WTC11 (cell line): ENCODE results near the gene ERMAP. TPM values are rescaled to one million over a fixed set of nuclear protein-coding genes. Genes with fewer than 3 reads are reported as not detected.

Experiments used
- ATAC-seq: fragments of 200-7000 bp; cut with Tn5 transposase; 2 replicates; pipeline ENCODE4 v1.10.0; 2021; ENCODE audit warnings: mild to moderate bottlenecking, moderate library complexity
- CTCF ChIA-PET: fragments of 300-600 bp; sonication (Branson Sonifier 250); formaldehyde crosslinking; loops from one replicate; lab custom pipeline; 2021; ENCODE audit warnings: antibody characterized with exemption; lab: Charles Lee
- POLR2A ChIA-PET: fragments of 350-600 bp; sonication (Branson Sonifier 250); formaldehyde crosslinking; loops from one replicate; lab custom pipeline; 2021; ENCODE audit warnings: antibody characterized with exemption; lab: Charles Lee
- DNase-seq: peaks from one replicate; pipeline ENCODE4 v3.0.0; 2021; ENCODE audit warnings: low spot score
- H3K27ac Mint-ChIP-seq: 2 replicates; pipeline ENCODE4 v1.8.0; 2021; ENCODE audit warnings: mixed read lengths
- H3K27me3 Mint-ChIP-seq: 2 replicates; pipeline ENCODE4 v1.8.0; 2021; ENCODE audit warnings: low read depth, mild to moderate bottlenecking, moderate library complexity, mixed read lengths
- H3K36me3 Mint-ChIP-seq: 2 replicates; pipeline ENCODE4 v1.8.0; 2021; ENCODE audit warnings: mixed read lengths
- H3K4me1 Mint-ChIP-seq: 2 replicates; pipeline ENCODE4 v1.8.0; 2022; ENCODE audit warnings: mixed read lengths
- H3K4me3 Mint-ChIP-seq: 2 replicates; pipeline ENCODE4 v1.8.0; 2021; ENCODE audit warnings: mild to moderate bottlenecking, moderate library complexity, mixed read lengths
- H3K9me3 Mint-ChIP-seq: 2 replicates; pipeline ENCODE4 v1.8.0; 2021; ENCODE audit warnings: mixed read lengths
- CREM ChIP-seq: sonication (generic); formaldehyde crosslinking; IDR thresholded peaks from 2 replicates; pipeline ENCODE4 v1.8.1; 2022; ENCODE audit warnings: mild to moderate bottlenecking, missing genetic modification reagents, moderate library complexity
- CTCF ChIP-seq: fragments of 200-600 bp; IDR thresholded peaks from 2 replicates; pipeline ENCODE4 v1.8.0; 2022; ENCODE audit warnings: antibody characterized with exemption
- E2F5 ChIP-seq: sonication (generic); formaldehyde crosslinking; IDR thresholded peaks from 2 replicates; pipeline ENCODE4 v1.8.1; 2022; ENCODE audit warnings: mild to moderate bottlenecking, moderate library complexity, missing genetic modification reagents
- FOXP1 ChIP-seq: sonication (generic); formaldehyde crosslinking; IDR thresholded peaks from 2 replicates; pipeline ENCODE4 v1.8.0; 2022; ENCODE audit warnings: missing genetic modification reagents, mild to moderate bottlenecking, moderate library complexity, borderline replicate concordance
- HMGA2 ChIP-seq: fragments of 250-450 bp; sonication (Bioruptor Pico); IDR thresholded peaks from 2 replicates; pipeline ENCODE4 v1.4.0; 2021; ENCODE audit warnings: mild to moderate bottlenecking, moderate library complexity
- JAZF1 ChIP-seq: fragments of 250-450 bp; sonication (Bioruptor Pico); IDR thresholded peaks from 2 replicates; pipeline ENCODE4 v1.9.0; 2021; ENCODE audit warnings: moderate library complexity, mild to moderate bottlenecking, inconsistent platforms
- JUN ChIP-seq: sonication (generic); formaldehyde crosslinking; IDR thresholded peaks from 2 replicates; pipeline ENCODE4 v1.8.0; 2023; ENCODE audit warnings: mild to moderate bottlenecking, missing genetic modification reagents
- MAX ChIP-seq: sonication (generic); formaldehyde crosslinking; IDR thresholded peaks from 2 replicates; pipeline ENCODE4 v1.8.0; 2022; ENCODE audit warnings: mild to moderate bottlenecking, missing genetic modification reagents
- MYBL2 ChIP-seq: sonication (generic); formaldehyde crosslinking; IDR thresholded peaks from 2 replicates; pipeline ENCODE4 v1.8.1; 2023; ENCODE audit warnings: mild to moderate bottlenecking, moderate library complexity, missing genetic modification reagents
- NFE2L1 ChIP-seq: sonication (generic); formaldehyde crosslinking; IDR thresholded peaks from 2 replicates; pipeline ENCODE4 v1.8.1; 2023; ENCODE audit warnings: missing genetic modification reagents
- NFYB ChIP-seq: sonication (generic); formaldehyde crosslinking; conservative IDR thresholded peaks from 2 replicates; pipeline ENCODE4 v1.8.0; 2022; ENCODE audit warnings: low read depth, missing genetic modification reagents
- NR3C1 ChIP-seq: sonication (generic); formaldehyde crosslinking; conservative IDR thresholded peaks from 2 replicates; pipeline ENCODE4 v1.8.1; 2023; ENCODE audit warnings: low read depth, mild to moderate bottlenecking, missing genetic modification reagents
- SOX15 ChIP-seq: fragments of 250-450 bp; sonication (Bioruptor Pico); IDR thresholded peaks from 2 replicates; pipeline ENCODE4 v1.9.0; 2021; ENCODE audit warnings: mild to moderate bottlenecking
- ZNF138 ChIP-seq: sonication (generic); formaldehyde crosslinking; conservative IDR thresholded peaks from 2 replicates; pipeline ENCODE4 v1.8.1; 2022; ENCODE audit warnings: mild to moderate bottlenecking, moderate library complexity, missing genetic modification reagents
- total RNA-seq: library from RNA; stranded (reverse); gene quantifications from 3 replicates; pipeline ENCODE4 v1.2.3, GENCODE V29; 2021
- TF ChIP-seq, protein P1 (sequence below): sonication (generic); formaldehyde crosslinking; IDR thresholded peaks from 2 replicates; pipeline ENCODE4 v1.8.1; 2022; ENCODE audit warnings: mild to moderate bottlenecking, missing genetic modification reagents, moderate library complexity, borderline replicate concordance
- TF ChIP-seq, protein P2 (sequence below): fragments of 250-450 bp; sonication (Bioruptor Pico); IDR thresholded peaks from 2 replicates; pipeline ENCODE4 v1.9.0; 2021; ENCODE audit warnings: moderate library complexity, mild to moderate bottlenecking, inconsistent platforms, borderline replicate concordance
- TF ChIP-seq, protein P3 (sequence below): sonication (generic); formaldehyde crosslinking; IDR thresholded peaks from 2 replicates; pipeline ENCODE4 v1.8.0; 2023; ENCODE audit warnings: missing genetic modification reagents
- TF ChIP-seq, protein P4 (sequence below): sonication (generic); formaldehyde crosslinking; conservative IDR thresholded peaks from 2 replicates; pipeline ENCODE4 v1.8.1; 2023; ENCODE audit warnings: mild to moderate bottlenecking, low read depth, missing genetic modification reagents, moderate library complexity
- TF ChIP-seq, protein P5 (sequence below): sonication (generic); formaldehyde crosslinking; IDR thresholded peaks from 2 replicates; pipeline ENCODE4 v1.8.1; 2023; ENCODE audit warnings: mild to moderate bottlenecking, missing genetic modification reagents, moderate library complexity

The ERMAP gene
- total RNA-seq, 1 experiment from 2014 or later: 2.6 TPM

GRCh38 chr1:42776502-42776901 lies 40.4 kb upstream of the ERMAP start (continued):
- TF ChIP-seq NFYB (CRISPR knock-in tag) (no peak), JUN (CRISPR knock-in tag) (no peak), ZNF138 (CRISPR knock-in tag) (no peak)
- TF ChIP-seq, protein P1, sequence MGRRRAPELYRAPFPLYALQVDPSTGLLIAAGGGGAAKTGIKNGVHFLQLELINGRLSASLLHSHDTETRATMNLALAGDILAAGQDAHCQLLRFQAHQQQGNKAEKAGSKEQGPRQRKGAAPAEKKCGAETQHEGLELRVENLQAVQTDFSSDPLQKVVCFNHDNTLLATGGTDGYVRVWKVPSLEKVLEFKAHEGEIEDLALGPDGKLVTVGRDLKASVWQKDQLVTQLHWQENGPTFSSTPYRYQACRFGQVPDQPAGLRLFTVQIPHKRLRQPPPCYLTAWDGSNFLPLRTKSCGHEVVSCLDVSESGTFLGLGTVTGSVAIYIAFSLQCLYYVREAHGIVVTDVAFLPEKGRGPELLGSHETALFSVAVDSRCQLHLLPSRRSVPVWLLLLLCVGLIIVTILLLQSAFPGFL: no peak
- TF ChIP-seq, protein P2, sequence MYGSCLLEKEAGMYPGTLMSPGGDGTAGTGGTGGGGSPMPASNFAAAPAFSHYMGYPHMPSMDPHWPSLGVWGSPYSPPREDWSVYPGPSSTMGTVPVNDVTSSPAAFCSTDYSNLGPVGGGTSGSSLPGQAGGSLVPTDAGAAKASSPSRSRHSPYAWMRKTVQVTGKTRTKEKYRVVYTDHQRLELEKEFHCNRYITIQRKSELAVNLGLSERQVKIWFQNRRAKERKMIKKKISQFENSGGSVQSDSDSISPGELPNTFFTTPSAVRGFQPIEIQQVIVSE (CRISPR knock-in tag): no peak

GRCh38 chr1:42777852-42778251 lies 39.1 kb upstream of the ERMAP start:
- Mint-ChIP-seq H3K4me3 (no peak overlapping the region), H3K4me1 (peaks cover 4% of the 10 kb centered on the region; the same call in 1 of the 2 replicates), H3K27ac (no peak overlapping the region), H3K27me3 (no peaks in the 10 kb centered on the region), H3K9me3 (peaks cover 4% of the 10 kb centered on the region; the same call in 1 of the 2 replicates), H3K36me3 (peaks cover 56% of the 10 kb centered on the region)
- ChIA-PET CTCF (interaction anchor here (0.7 to 1.5 kb wide), 8 partner anchors 11 to 296 kb away, joined by 3 to 9 read pairs (median 7); partner anchors contain the start of genes C1orf50, ERMAP, P3H1 and SVBP), POLR2A (no interaction called here)
- peak; percentile 84 for ATAC-seq
- TF ChIP-seq, protein P3, sequence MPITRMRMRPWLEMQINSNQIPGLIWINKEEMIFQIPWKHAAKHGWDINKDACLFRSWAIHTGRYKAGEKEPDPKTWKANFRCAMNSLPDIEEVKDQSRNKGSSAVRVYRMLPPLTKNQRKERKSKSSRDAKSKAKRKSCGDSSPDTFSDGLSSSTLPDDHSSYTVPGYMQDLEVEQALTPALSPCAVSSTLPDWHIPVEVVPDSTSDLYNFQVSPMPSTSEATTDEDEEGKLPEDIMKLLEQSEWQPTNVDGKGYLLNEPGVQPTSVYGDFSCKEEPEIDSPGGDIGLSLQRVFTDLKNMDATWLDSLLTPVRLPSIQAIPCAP (CRISPR knock-in tag): no peak
- peak; percentile 32 for TF ChIP-seq CTCF
- TF ChIP-seq, all 79 proteins: peak for 1
- peak; percentile 63 for DNase-seq

DNA sequence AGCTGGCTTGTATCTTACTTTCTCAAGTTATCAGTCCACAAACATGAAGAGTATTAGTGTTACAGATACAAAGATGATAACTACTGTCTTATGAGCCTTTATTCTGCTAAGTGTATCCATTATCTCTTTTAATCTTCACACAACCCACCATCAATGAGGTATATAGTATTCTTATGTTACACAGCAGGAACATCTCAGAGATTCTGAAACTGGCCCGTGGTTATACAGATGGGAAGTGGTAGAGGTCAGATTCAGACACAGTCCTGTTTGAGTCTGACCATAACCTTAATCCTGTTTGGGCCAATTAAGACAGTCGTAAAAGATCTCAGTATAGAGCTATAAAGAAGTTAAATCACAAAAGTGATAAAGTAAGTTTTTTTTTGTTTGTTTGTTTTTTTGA lies 37.2 kb upstream of the ERMAP start:
- Mint-ChIP-seq H3K9me3 (peaks cover 4% of the 10 kb centered on the region; the same call in 1 of the 2 replicates), H3K4me1 (no peaks in the 10 kb centered on the region), H3K27me3 (no peaks in the 10 kb centered on the region), H3K27ac (no peak overlapping the region), H3K4me3 (no peak overlapping the region), H3K36me3 (peaks cover 52% of the 10 kb centered on the region)
- TF ChIP-seq JAZF1 (CRISPR knock-in tag): no peak
- TF ChIP-seq CREM: no peak
- ChIA-PET POLR2A (no interaction called here), CTCF (interaction anchor here (1.3 kb wide), 1 partner anchor 294 kb away, joined by 3 read pairs; no protein-coding TSS in a partner anchor)
- DNase-seq (no peak), ATAC-seq (no peak)

GRCh38 chr1:42780176-42780575 lies 36.7 kb upstream of the ERMAP start:
- H3K4me3 Mint-ChIP-seq: no peak overlapping the region
- CTCF ChIA-PET: interaction anchor here (1.3 kb wide), 1 partner anchor 294 kb away, joined by 3 read pairs; no protein-coding TSS in a partner anchor
- H3K9me3 Mint-ChIP-seq: peaks cover 4% of the 10 kb centered on the region; the same call in 1 of the 2 replicates
- no peak overlapping the region for H3K27ac Mint-ChIP-seq
- POLR2A ChIA-PET: no interaction called here
- no peaks in the 10 kb centered on the region for H3K4me1 Mint-ChIP-seq
- ATAC-seq (no peak), DNase-seq (no peak)
- H3K27me3 Mint-ChIP-seq: no peaks in the 10 kb centered on the region
- peaks cover 47% of the 10 kb centered on the region for H3K36me3 Mint-ChIP-seq
- TF ChIP-seq, protein P4, sequence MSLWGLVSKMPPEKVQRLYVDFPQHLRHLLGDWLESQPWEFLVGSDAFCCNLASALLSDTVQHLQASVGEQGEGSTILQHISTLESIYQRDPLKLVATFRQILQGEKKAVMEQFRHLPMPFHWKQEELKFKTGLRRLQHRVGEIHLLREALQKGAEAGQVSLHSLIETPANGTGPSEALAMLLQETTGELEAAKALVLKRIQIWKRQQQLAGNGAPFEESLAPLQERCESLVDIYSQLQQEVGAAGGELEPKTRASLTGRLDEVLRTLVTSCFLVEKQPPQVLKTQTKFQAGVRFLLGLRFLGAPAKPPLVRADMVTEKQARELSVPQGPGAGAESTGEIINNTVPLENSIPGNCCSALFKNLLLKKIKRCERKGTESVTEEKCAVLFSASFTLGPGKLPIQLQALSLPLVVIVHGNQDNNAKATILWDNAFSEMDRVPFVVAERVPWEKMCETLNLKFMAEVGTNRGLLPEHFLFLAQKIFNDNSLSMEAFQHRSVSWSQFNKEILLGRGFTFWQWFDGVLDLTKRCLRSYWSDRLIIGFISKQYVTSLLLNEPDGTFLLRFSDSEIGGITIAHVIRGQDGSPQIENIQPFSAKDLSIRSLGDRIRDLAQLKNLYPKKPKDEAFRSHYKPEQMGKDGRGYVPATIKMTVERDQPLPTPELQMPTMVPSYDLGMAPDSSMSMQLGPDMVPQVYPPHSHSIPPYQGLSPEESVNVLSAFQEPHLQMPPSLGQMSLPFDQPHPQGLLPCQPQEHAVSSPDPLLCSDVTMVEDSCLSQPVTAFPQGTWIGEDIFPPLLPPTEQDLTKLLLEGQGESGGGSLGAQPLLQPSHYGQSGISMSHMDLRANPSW (CRISPR knock-in tag): no peak
- TF ChIP-seq NFE2L1 (CRISPR knock-in tag) (no peak), SOX15 (CRISPR knock-in tag) (no peak), ZNF138 (CRISPR knock-in tag) (no peak), MAX (CRISPR knock-in tag) (no peak), FOXP1 (no peak), E2F5 (CRISPR knock-in tag) (no peak), NR3C1 (no peak), MYBL2 (CRISPR knock-in tag) (no peak), HMGA2 (CRISPR knock-in tag) (no peak)
- TF ChIP-seq, protein P5, sequence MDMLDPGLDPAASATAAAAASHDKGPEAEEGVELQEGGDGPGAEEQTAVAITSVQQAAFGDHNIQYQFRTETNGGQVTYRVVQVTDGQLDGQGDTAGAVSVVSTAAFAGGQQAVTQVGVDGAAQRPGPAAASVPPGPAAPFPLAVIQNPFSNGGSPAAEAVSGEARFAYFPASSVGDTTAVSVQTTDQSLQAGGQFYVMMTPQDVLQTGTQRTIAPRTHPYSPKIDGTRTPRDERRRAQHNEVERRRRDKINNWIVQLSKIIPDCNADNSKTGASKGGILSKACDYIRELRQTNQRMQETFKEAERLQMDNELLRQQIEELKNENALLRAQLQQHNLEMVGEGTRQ (CRISPR knock-in tag): no peak
